Retinal pigment epithelial cell (primary cell): ENCODE data around the gene CDKN2AIP.

Experiments used
- DNase-seq: peaks from one replicate; pipeline ENCODE4 v3.0.0-alpha.2; 2010; ENCODE audit warnings: low read depth
- H3K4me3 ChIP-seq: 2 replicates; pipeline ENCODE4 v1.5.1; 2011; ENCODE audit warnings: mild to moderate bottlenecking, low read length, control low read depth, moderate library complexity
- TF ChIP-seq, protein P1 (sequence below): conservative IDR thresholded peaks from 2 replicates; pipeline ENCODE4 v1.5.1; 2011; ENCODE audit warnings: low read depth, low read length, control low read depth, inconsistent platforms

Gene CDKN2AIP

DNA sequence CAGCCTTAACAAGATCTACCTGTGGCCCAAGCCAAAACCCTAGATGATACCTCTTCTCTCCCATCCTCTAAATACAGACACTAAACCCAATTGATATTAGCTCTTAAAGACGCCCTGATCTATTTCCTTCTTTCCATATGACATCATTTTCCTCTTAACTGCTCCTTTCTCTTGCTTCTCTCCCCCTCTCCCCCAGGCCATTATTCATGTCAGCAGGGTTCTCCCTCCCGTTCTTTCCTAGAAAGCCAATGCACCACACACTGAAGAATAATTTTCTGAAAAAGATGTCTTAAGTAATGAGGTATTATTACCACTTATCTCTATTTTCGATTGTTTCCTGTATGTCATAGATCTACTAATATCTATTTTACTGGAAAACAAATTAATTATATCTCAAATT is 50.7 kb downstream of the CDKN2AIP start:
- TF ChIP-seq, protein P1, sequence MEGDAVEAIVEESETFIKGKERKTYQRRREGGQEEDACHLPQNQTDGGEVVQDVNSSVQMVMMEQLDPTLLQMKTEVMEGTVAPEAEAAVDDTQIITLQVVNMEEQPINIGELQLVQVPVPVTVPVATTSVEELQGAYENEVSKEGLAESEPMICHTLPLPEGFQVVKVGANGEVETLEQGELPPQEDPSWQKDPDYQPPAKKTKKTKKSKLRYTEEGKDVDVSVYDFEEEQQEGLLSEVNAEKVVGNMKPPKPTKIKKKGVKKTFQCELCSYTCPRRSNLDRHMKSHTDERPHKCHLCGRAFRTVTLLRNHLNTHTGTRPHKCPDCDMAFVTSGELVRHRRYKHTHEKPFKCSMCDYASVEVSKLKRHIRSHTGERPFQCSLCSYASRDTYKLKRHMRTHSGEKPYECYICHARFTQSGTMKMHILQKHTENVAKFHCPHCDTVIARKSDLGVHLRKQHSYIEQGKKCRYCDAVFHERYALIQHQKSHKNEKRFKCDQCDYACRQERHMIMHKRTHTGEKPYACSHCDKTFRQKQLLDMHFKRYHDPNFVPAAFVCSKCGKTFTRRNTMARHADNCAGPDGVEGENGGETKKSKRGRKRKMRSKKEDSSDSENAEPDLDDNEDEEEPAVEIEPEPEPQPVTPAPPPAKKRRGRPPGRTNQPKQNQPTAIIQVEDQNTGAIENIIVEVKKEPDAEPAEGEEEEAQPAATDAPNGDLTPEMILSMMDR, result no peak
- H3K4me3 ChIP-seq, result no peak overlapping the region

More for the DNA sequence above, 50.7 kb downstream of the CDKN2AIP start:
- no peak for DNase-seq
